Activated T-cell treated with anti-CD3 and anti-CD28 coated beads, Interleukin-2, amount 50 U/mL, for 72 hours (primary cell): ENCODE measurements around the gene NOD1. TPM values are rescaled to one million over a fixed set of nuclear protein-coding genes. Genes with fewer than 3 reads are reported as not detected.
"Not testable (repeated sequence)": the region's sequence is repeated elsewhere in the genome, so short reads cannot be mapped to it uniquely, and the experiment has no call there.

ENCODE experiments used
- ATAC-seq, 2 donors: fragments of 150-1000 bp; cut with Tn5 transposase; replicated peaks in 1 of 2; 2 replicates each; pipeline ENCODE4 v1.10.0; 2021; ENCODE audit warnings: moderate library complexity in 2 of 2, mild to moderate bottlenecking in 1 of 2
- DNase-seq, 2 donors: peaks; one replicate each; pipeline ENCODE4 v3.0.0; 2021 to 2022; ENCODE audit warnings: mixed read lengths in 1 of 2
- H3K27ac Mint-ChIP-seq: one replicate; pipeline ENCODE4 v1.8.0; 2022; ENCODE audit warnings: mild to moderate bottlenecking, moderate library complexity, mixed read lengths
- H3K27me3 Mint-ChIP-seq: one replicate; pipeline ENCODE4 v1.8.0; 2022; ENCODE audit warnings: low read depth, mixed read lengths
- H3K36me3 Mint-ChIP-seq, 2 donors: one replicate each; pipeline ENCODE4 v1.8.0; 2022; ENCODE audit warnings: mixed read lengths in 2 of 2, mild to moderate bottlenecking in 1 of 2; ENCODE audit not compliant: insufficient read depth in 2 of 2
- H3K4me1 Mint-ChIP-seq: one replicate; pipeline ENCODE4 v1.8.0; 2022; ENCODE audit warnings: low read depth, mixed read lengths
- H3K4me3 Mint-ChIP-seq, 2 donors: one replicate each; pipeline ENCODE4 v1.8.0; 2022; ENCODE audit warnings: mild to moderate bottlenecking in 2 of 2, mixed read lengths in 2 of 2, moderate library complexity in 2 of 2
- H3K9me3 Mint-ChIP-seq, 2 donors: one replicate each; pipeline ENCODE4 v1.8.0; 2022; ENCODE audit warnings: mixed read lengths in 2 of 2
- total RNA-seq, 2 donors: library from RNA; stranded (reverse); gene quantifications; one replicate each; pipeline ENCODE4 v1.2.3, GENCODE V29; 2022

Gene NOD1
- total RNA-seq, 2 donors from 2014 or later = 16.0 to 17.8 TPM

- H3K4me1 Mint-ChIP-seq = peaks cover 15% of the 10 kb centered on the region
- peaks cover 2 to 4% of the 10 kb centered on the region in 2 donors for H3K9me3 Mint-ChIP-seq
- H3K27me3 Mint-ChIP-seq = no peaks in the 10 kb centered on the region
- no peak overlapping the region for H3K4me3 Mint-ChIP-seq
- peaks cover 0 to 2% of the 10 kb centered on the region in 2 donors for H3K36me3 Mint-ChIP-seq
- DNase-seq (no peak), ATAC-seq (peak; percentile 52 to 63)
- H3K27ac Mint-ChIP-seq = no peak overlapping the region
Observed at GRCh38 chr7:30511973-30512662, 33.5 kb upstream of the NOD1 start.

- peaks cover 0 to 2% of the 10 kb centered on the region in 2 donors for H3K36me3 Mint-ChIP-seq
- H3K4me1 Mint-ChIP-seq = peaks cover 12% of the 10 kb centered on the region
- no peaks in the 10 kb centered on the region for H3K27me3 Mint-ChIP-seq
- H3K4me3 Mint-ChIP-seq = no peak overlapping the region
- no peak for DNase-seq
- no peak overlapping the region for H3K27ac Mint-ChIP-seq
- no peak for ATAC-seq
- peaks cover 2% of the 10 kb centered on the region in 2 donors for H3K9me3 Mint-ChIP-seq
Observed at GRCh38 chr7:30511494-30511893, 32.9 kb upstream of the NOD1 start.

GRCh38 chr7:30510124-30511075 is 31.8 kb upstream of the NOD1 start:
- Mint-ChIP-seq H3K4me3 (no peak overlapping the region), H3K4me1 (peaks cover 18% of the 10 kb centered on the region), H3K27me3 (no peaks in the 10 kb centered on the region), H3K36me3 (peaks cover 0 to 2% of the 10 kb centered on the region in 2 donors), H3K27ac (no peak overlapping the region), H3K9me3 (peaks cover 2% of the 10 kb centered on the region in 2 donors)
- peak in 1 of 2 donors; percentile 34 for DNase-seq
- ATAC-seq = peak; percentile 37 to 56

- H3K4me1 Mint-ChIP-seq = peaks cover 25% of the 10 kb centered on the region
- ATAC-seq, H3K27me3 Mint-ChIP-seq, H3K9me3 Mint-ChIP-seq, H3K4me3 Mint-ChIP-seq, DNase-seq, H3K36me3 Mint-ChIP-seq, H3K27ac Mint-ChIP-seq: not testable (repeated sequence)
Observed at GRCh38 chr7:30509171-30509857, 30.7 kb upstream of the NOD1 start.

GRCh38 chr7:30507346-30507900 is 28.8 kb upstream of the NOD1 start:
- H3K27ac Mint-ChIP-seq, H3K4me3 Mint-ChIP-seq, ATAC-seq, H3K36me3 Mint-ChIP-seq, DNase-seq, H3K9me3 Mint-ChIP-seq, H3K27me3 Mint-ChIP-seq: not testable (repeated sequence)
- H3K4me1 Mint-ChIP-seq = peaks cover 35% of the 10 kb centered on the region

GRCh38 chr7:30505174-30505697 is 26.7 kb upstream of the NOD1 start:
- DNase-seq = no peak
- peaks cover 7 to 12% of the 10 kb centered on the region in 2 donors for H3K36me3 Mint-ChIP-seq
- peak overlapping the region; percentile 79 to 90 for H3K4me3 Mint-ChIP-seq
- peaks cover 52% of the 10 kb centered on the region for H3K4me1 Mint-ChIP-seq
- H3K27ac Mint-ChIP-seq = peak overlapping the region; percentile 55
- peaks cover 2% of the 10 kb centered on the region in 2 donors for H3K9me3 Mint-ChIP-seq
- no peak for ATAC-seq
- no peaks in the 10 kb centered on the region for H3K27me3 Mint-ChIP-seq

GRCh38 chr7:30504301-30505173 is 26.0 kb upstream of the NOD1 start, which contains the start of gene GGCT:
TSS of gene GGCT (minus strand) at chr7:30504829. CDS start at chr7:30504709, 120 bp downstream.
- DNase-seq (peak; percentile 96 to 98), ATAC-seq (peak; percentile 97)
- peaks cover 59% of the 10 kb centered on the region for H3K4me1 Mint-ChIP-seq
- H3K36me3 Mint-ChIP-seq = peaks cover 9 to 17% of the 10 kb centered on the region in 2 donors
- peak within 1 kb of the TSS; percentile 79 to 90 for H3K4me3 Mint-ChIP-seq
- no peaks in the 10 kb centered on the region for H3K27me3 Mint-ChIP-seq
- H3K9me3 Mint-ChIP-seq = peaks cover 2% of the 10 kb centered on the region in 2 donors
- H3K27ac Mint-ChIP-seq = peak within 1 kb of the TSS; percentile 95

GRCh38 chr7:30503274-30504212 is 25.0 kb upstream of the NOD1 start:
- ATAC-seq = no peak
- Mint-ChIP-seq H3K27ac (peak overlapping the region; percentile 95), H3K4me1 (peaks cover 54% of the 10 kb centered on the region), H3K27me3 (no peaks in the 10 kb centered on the region), H3K4me3 (peak overlapping the region; percentile 79 to 90), H3K36me3 (peaks cover 10 to 19% of the 10 kb centered on the region in 2 donors), H3K9me3 (peaks cover 2% of the 10 kb centered on the region in 2 donors)
- DNase-seq = no peak

GRCh38 chr7:30502470-30503251 is 24.1 kb upstream of the NOD1 start:
- H3K36me3 Mint-ChIP-seq = peaks cover 9 to 19% of the 10 kb centered on the region in 2 donors
- no peak for DNase-seq
- peaks cover 54% of the 10 kb centered on the region for H3K4me1 Mint-ChIP-seq
- no peaks in the 10 kb centered on the region for H3K9me3 Mint-ChIP-seq
- ATAC-seq = no peak
- no peak overlapping the region for H3K27ac Mint-ChIP-seq
- H3K27me3 Mint-ChIP-seq = no peaks in the 10 kb centered on the region
- peak overlapping the region; percentile 79 to 90 for H3K4me3 Mint-ChIP-seq

GRCh38 chr7:30501264-30501663 is 22.7 kb upstream of the NOD1 start:
- Mint-ChIP-seq H3K9me3 (no peaks in the 10 kb centered on the region), H3K36me3 (peaks cover 14 to 28% of the 10 kb centered on the region in 2 donors), H3K4me1 (peaks cover 54% of the 10 kb centered on the region), H3K27ac (no peak overlapping the region), H3K4me3 (no peak overlapping the region), H3K27me3 (no peaks in the 10 kb centered on the region)
- no peak for ATAC-seq
- DNase-seq = no peak
